Renal cortex interstitium (tissue), 11 donors: ENCODE results near the gene MNAT1. TPM values are rescaled to one million over a fixed set of nuclear protein-coding genes. Genes with fewer than 3 reads are reported as not detected.

Experiments used
- DNase-seq, 11 donors: peaks; one replicate each; pipeline ENCODE4 v3.0.0-alpha.2; 2013; ENCODE audit warnings: low read depth in 9 of 11, low spot score in 4 of 11; ENCODE audit errors: extremely low read depth in 1 of 11
- polyA plus RNA-seq, 3 donors: library from polyadenylated mRNA; unstranded; fragments of 120-200 nt; gene quantifications; one replicate each; pipeline ENCODE4 v1.2.1, GENCODE V29; 2013; ENCODE audit not compliant: insufficient read length in 3 of 3

MNAT1 gene
- polyA plus RNA-seq, 3 donors, result 39.4 to 54.1 (median 47.2) TPM

DNA sequence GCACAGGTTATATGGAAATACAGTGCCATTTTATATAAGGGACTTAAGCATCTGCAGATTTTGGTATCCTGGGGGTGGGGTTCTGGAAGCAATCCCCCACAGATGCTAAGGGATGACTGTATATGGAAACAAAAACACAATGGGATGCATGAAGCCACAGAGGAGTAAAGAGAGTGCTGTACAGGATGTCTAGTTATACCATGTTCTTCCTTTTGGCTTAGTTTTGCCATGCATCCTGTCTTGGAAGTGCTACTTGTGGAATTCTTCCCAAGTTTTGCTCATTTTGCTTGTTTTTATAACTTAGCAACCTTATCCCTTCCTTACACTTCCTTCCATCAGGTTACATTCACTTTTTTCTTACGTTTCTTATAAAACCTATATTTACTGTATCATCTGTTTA lies 190.7 kb downstream of the MNAT1 start:
- DNase-seq, result no peak

DNA sequence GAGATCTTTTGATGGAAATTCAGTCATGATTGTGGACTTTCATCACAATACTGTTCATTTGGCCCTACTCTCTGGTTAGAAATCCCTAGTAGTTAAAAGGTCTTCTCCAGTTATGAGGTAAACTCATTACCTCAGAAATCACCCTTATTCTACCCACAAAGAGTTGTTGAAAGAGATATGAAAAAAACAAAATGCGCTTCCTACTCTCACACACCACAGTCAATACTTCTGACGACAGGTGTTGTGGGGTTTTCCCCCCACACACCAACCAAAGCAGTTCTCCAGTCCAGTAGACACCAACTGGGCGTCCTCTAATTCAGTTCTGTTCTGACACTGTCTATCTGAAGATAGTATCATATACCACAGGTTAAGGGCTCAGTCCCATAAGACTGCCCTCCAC lies 191.4 kb downstream of the MNAT1 start:
- no peak for DNase-seq

DNA sequence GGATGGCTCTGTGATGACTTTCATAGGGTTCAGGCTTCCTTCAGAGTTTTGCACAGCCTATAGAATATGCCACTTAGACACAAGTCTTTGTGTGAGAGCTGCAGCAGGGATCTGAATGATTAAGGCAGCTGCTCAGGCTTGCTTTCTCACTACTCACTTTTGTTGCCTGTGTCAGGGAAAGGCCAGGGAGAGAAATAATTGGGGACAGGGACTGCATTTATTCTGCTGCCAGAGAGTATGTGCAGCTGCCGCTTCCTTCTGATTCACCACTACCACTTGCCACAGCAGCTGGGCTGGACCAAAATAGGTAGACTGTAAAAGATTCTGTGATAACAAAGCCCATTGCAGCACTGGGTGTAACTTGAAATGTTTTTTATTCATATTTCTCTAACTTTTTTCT lies 196.7 kb downstream of the MNAT1 start:
- DNase-seq, result no peak

DNA sequence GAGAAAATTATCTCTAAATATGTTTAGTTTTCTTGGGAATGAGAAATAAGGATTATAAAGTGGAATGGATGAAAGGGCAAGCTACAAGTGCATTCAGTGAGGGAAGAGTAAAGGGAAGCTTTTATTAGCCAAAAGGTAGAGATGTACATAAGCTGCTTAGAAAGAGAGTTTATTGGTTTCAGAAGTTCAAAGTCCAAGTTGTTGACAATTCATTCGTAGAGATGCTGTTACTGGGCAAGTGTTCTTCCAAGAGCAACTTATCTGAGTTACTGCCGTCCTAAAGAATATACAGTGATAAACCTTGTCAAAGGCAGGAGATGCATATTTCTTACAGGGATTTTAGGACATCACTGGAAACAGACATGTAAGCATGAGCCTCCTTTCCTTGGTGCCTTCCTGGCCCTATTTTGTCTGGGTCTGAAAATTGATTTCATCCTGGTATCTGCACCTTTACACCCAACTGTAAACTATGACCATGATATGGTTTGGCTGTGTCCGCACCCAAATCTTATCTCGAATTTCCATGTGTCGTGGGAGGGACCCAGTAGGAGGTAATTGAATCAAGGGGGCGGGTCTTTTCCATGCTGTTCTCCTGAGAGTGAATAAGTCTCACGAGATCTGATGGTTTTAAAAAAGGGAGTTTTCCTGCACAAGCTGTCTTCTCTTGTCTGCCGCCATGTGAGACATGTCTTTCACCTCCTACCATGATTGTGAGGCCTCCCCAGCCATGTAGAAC lies 199.5 kb downstream of the MNAT1 start:
- DNase-seq, result no peak

DNA sequence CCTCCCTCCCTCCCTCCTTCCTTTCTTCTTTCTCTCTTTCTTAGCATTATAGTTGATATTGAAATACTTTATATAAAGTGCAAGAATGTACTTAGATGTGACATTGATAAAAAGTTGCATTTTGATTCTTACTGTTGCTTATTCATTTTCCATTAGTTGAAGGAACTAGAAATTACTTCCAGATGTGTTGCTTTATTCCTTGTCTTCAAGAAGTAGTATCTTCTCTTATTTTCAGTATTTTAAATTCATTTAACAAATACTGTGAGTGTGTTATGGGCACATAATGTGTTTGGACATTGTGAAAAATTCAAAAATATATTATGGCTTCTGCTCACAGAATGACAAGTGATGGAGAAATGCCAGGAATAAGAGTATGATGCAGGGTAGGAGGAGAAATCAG lies 200.8 kb downstream of the MNAT1 start:
- no peak for DNase-seq

DNA sequence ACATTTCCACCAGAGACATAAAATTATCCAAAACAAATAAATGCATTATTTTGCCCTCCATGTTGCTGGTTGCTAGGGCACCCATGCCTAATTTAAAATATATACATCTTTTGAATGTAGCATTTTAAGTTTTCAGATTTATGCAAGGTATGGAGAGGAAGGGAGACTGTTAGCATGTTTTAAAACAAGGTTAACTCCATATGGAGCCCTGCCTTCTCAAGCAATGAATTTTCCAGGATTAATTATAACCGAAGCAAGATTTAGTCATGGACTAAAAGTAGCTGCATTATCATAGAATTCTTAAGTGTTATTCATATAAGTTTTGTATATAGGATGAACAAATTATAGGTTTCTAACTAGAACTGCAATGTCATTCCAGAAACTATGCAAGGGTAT lies 209.1 kb downstream of the MNAT1 start:
- no peak for DNase-seq

DNA sequence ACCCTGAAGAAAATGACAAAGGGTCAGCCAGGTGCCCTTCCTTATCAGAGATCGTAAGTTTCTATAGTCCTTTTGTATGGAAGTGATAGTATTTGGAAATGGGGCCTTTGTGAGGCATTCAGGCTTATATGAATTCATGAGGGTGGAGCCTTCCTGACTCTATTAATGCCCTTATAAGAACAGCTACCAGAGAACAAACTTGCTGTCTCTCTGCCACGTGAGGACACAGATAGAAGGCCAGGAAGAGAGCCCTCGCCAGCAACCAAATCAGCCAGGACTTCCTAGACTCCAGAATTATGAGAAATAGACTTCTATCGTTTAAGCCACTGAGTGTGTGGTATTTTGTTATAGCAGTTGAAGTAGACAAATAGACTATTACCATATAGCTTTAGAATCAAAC lies 209.6 kb downstream of the MNAT1 start:
- DNase-seq, result no peak

DNA sequence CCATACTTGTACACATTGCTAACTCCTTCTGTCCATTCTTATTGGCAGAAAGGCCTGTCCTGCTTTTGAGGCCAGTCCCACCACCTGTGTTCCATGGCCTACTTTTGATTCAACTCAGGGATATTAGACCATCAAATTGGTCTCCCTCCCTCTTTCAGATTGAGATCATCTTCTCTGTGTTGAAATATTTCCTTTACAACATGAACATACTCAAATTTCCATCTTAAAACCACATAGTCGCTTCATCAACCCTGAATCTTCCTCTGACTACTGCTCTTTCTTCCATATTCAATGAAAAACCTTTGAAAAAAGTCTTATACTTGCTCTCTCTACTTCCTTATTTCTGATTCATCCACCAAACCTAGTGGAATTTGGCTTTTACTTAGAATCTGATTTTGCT lies 211.4 kb downstream of the MNAT1 start:
- no peak for DNase-seq

DNA sequence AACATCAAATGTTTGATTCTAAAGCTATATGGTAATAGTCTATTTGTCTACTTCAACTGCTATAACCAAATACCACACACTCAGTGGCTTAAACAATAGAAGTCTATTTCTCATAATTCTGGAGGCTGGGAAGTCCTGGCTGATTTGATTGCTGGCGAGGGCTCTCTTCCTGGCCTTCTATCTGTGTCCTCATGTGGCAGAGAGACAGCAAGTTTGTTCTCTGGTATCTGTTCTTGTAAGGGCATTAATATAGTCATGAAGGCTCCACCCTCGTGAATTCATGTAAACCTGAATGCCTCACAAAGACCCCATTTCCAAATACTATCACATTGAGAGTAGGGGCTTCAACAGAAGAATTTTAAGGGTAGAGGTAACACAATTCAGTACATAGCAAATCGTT lies 212.2 kb downstream of the MNAT1 start:
- DNase-seq, result no peak

DNA sequence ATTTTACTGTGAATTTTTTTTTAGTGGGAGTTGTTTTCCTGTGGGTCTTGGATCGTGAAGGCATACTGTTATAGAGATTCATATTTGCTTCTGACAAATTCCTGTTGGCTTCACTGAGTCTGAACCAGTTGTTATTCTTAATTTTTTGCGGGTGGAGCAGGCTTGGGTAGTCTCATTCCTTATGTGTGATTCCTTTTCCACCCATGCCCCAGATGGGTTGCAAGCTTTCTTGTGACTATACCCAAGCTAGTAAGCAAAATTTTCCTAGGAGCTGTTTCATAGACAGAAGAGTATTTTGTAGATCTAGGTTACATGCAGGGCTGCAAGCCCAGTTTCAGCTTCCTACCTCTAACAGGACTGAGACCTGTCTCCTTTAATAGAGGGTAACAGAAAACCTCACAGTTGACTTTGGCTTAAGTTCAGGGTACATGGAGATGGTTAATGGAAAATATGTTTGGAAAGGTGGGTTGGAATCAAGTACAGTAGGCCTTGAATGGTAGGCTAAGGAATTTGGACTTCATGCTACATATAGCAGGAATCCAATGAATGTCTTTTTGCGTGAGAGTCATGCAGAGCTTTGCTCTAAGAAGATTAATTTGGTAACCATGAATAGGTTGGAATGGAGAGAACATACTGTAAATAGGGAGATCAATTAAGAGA lies 217.3 kb downstream of the MNAT1 start:
- no peak for DNase-seq

DNA sequence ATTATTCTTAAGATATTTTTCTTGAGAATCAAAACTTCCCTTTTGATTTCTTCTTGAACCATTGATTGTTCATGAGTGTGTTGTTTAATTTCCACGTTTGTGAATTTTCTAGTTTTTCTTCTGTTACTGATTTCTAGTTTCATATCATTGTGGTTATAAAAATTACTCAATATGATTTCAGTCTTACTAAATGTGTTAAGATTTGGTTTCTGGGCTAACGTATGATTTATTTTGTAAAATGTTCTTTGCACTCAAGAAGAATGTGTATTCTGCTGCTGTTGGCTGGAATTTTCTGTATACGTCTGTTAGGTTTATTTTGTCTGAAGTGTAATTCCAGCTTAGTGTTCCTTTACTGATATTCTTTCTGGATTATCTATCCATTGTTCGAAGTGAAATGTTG lies 221.6 kb downstream of the MNAT1 start:
- no peak for DNase-seq

DNA sequence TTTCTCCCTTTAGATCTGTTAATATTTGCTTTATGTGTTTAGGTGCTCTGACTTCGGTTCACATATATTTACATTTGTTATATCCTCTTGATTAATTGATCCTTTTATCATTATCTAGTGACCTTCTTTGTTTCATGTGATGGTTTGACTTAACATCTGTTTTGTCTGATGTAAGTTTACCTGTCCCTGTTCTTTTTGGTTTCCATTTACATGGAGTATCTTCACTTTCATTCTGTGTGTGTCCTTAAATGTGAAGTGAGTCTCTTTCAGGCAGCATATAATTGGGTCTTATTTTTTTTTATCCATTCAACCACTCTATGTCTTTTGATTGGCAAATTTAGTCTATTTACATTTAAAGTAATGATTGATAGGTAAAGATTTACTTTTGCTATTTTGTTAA lies 222.1 kb downstream of the MNAT1 start:
- DNase-seq, result no peak

DNA sequence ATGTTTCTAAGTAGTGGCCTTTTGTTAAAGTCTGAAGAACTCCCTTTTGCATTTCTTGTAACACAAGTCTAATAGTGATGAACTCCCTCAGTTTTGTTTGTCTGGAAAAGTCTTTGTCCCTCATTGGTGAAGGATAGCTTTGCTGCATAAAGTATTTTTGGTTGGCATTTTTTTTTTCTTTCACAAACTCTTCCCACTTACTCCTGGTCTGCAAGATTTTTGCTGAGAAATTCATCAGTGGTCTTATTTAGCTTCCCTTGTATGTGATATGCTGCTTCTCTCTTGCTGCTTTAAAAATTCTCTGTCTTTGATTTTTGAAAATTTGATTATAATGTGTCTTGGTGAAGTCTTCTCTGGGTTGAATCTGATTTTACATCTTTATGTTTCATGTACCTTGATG lies 223.6 kb downstream of the MNAT1 start:
- DNase-seq, result no peak

DNA sequence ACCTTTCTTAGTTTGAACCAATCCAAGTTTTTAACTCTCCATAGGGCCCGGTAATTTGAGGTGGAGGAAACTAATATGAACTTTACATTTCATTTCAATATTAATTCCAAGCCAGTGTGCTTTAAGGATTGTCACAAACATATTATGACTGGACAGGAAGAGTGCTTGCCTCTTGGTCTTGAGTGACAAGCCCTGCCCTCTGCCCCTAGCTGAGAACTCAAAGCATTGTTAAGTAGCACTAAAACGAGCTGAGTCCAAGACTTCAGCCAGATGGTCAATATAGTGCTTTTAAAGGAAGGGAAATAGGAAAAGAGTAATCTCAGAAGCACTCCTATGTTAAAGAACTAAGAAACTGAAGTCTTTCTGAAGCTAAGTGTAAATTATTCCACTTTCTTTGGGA lies 229.2 kb downstream of the MNAT1 start:
- DNase-seq, result no peak

DNA sequence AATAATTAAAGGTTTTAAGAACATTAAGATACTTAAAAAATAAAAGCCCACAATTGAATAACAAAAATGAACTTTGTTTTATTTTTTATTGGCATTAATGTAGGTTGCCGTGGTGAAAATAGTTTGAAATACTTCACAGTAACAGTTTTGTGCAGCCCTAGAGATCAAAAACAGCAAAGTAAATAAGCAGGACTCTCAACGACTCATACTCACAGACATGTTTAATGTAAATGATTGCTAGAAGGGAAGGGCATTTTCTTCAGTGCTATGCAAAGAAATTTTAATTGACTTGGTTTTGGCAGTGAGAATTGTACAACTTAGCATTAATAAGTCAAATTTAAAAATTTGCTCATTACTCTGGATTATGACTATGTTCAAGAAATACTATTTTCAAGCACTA lies 230.3 kb downstream of the MNAT1 start:
- no peak for DNase-seq

DNA sequence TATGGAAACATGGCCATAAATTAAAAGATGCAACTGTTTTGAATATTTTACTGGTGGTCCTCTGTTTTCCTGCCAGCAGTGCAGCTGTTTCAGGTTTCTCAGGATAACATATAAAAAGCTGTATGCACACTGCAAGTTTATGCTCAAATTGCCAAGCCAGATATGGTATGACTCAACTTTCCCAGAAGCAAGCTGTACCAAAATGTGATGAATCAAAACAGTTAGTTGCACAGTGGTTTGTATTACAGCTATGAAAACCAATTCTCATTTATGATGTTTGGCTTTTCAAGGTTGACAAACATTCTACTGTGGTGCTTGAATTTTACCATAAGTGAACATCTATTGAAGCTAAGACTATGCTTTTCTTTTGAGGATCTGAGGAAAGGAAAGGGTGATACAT lies 230.8 kb downstream of the MNAT1 start:
- no peak for DNase-seq

DNA sequence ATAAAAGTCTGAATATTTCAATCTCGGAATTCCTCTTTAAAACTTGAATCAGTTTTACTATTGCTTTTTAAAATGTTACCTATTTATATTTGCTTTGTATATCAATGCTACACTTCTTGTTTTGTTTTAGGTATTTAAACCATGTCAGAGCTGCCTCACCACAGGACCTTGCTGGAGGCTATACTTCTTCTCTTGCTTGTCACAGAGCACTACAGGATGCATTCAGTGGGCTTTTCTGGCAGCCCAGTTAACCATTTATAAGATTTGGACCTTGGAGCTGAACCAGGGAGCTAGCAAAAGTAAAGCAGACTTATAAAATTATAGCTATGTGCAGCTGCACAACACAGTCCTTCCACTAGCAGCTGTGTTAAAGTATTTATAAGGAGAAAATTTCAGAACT lies 233.5 kb downstream of the MNAT1 start:
- no peak for DNase-seq

DNA sequence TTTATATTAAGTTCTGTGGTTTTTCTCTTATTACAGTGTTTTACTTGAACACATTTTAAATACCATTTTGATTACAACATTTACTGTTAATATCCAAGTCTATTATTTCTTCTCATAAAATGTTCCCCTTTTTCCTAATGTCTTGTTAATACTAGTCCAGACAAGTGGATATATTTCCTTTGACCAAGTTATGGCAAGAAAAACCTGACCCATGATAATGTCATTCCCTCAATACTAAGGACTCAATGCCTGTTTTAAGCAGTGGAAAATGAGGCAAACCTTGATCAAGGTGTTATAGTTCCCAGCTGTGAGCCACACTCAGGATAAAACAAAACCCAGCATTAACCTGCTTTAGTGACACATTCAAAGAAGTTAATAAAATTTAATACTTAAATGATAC lies 234.1 kb downstream of the MNAT1 start:
- no peak for DNase-seq

DNA sequence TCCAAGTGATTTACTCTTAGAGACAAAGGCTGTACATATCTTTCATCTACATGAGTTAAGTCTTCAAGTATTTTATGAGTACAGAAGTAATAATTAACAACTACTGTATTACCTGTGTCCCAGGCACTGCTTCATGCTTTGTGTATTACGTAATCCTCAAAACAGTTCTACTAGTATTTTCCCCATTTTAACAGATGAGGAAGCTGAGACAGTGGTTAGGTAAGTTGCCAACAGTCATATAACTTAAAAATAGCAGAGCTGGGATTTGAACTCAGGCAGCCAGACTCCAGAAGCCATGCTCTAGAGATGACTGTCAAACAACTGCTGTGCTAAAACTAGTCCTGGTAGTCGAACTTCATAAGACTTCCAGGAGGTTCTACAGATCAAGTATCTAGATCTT lies 235.6 kb downstream of the MNAT1 start:
- no peak for DNase-seq

DNA sequence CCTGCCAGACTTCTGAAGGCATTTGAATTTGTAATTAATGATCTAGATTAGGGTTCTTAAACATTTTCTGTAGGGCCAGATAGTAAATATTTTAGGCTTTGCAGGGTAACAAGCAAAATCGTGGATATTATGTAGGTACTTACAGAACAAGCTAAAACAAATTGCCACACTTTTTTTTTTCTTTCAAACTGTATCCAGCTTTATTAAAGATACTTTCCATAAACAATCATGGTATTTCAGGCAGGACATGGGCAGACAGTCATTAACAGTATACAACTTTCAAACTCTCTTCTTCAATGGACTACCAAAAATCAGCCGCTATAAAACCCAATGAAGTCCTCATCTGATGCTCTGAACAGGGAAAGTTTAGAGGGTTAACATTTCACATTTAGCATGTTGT lies 236.7 kb downstream of the MNAT1 start:
- no peak for DNase-seq

DNA sequence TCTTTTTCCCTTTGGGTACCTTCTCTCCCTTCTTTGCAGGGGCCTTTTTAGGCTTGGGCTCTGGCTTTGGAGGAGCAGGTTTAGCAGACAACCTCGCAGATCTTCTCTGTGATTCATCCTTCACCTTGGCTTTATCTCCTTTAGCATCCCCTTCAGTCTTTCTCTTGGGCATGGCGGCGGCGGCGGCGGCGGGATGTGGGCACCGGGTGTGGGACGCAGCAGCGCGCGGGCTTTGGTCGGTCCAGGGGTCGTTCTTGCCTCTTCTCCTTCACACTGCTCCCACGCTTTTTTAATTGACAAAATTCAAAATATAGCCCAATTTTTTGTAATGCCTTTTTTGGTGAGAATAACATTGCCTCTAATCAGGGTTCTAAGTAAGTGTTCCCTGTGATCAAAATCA lies 237.7 kb downstream of the MNAT1 start:
- DNase-seq, result no peak
